ENCODE data around the gene NHLH2.

Gene NHLH2

GRCh38 chr1:115842948-115843347 lies 2.0 kb upstream of the NHLH2 start:
- ChIA-PET POLR2A (no interaction called here), CTCF (no interaction called here)
- TF ChIP-seq NFRKB (IDR thresholded peaks at IDR 0.05) (no peak), SP1 (IDR thresholded peaks at IDR 0.05) (no peak), SUZ12 (IDR thresholded peaks at IDR 0.05) (no peak), TARDBP (IDR thresholded peaks at IDR 0.05) (no peak), PKNOX1 (IDR thresholded peaks at IDR 0.05) (no peak), FOXM1 (IDR thresholded peaks at IDR 0.05; ENCODE audit: borderline replicate concordance) (no peak), HDGF (IDR thresholded peaks at IDR 0.05; ENCODE audit: borderline replicate concordance) (no peak), ARNT (IDR thresholded peaks at IDR 0.05) (no peak), ELF4 (IDR thresholded peaks at IDR 0.05) (no peak), CTBP1 (IDR thresholded peaks at IDR 0.05; ENCODE audit: borderline replicate concordance) (no peak), LEF1 (IDR thresholded peaks at IDR 0.05; ENCODE audit: borderline replicate concordance) (no peak), FOXA1 (IDR thresholded peaks at IDR 0.05) (no peak), FOXK2 (IDR thresholded peaks at IDR 0.05) (no peak), L3MBTL2 (conservative IDR thresholded peaks at IDR 0.05) (no peak)
- no peak for DNase-seq (ENCODE audit: extremely low spot score)

- TF ChIP-seq FOXM1 (IDR thresholded peaks at IDR 0.05; ENCODE audit: borderline replicate concordance) (no peak), NFRKB (IDR thresholded peaks at IDR 0.05) (no peak), CTBP1 (IDR thresholded peaks at IDR 0.05; ENCODE audit: borderline replicate concordance) (no peak), L3MBTL2 (conservative IDR thresholded peaks at IDR 0.05) (peak; percentile 46; the same call in 1 of the 2 replicates), SUZ12 (IDR thresholded peaks at IDR 0.05) (no peak), SP1 (IDR thresholded peaks at IDR 0.05) (no peak)
- DNase-seq (ENCODE audit: extremely low spot score) = no peak
- CTCF ChIA-PET = no interaction called here
- POLR2A ChIA-PET = interaction anchor here (1.7 kb wide), 1 partner anchor 10 kb away, joined by 4 read pairs; no protein-coding TSS in a partner anchor
Observed at GRCh38 chr1:115839679-115840237, 1.2 kb downstream of the NHLH2 start.

- DNase-seq (ENCODE audit: extremely low spot score) = peak; percentile 66
Observed at GRCh38 chr1:115839029-115839678, 1.8 kb downstream of the NHLH2 start.

GRCh38 chr1:115838431-115839028 lies 2.4 kb downstream of the NHLH2 start:
- ChIA-PET CTCF (no interaction called here), POLR2A (no interaction called here)
- TF ChIP-seq ELF4 (IDR thresholded peaks at IDR 0.05) (no peak), ARNT (IDR thresholded peaks at IDR 0.05) (no peak), NFRKB (IDR thresholded peaks at IDR 0.05) (no peak), FOXA1 (IDR thresholded peaks at IDR 0.05) (no peak), CTBP1 (IDR thresholded peaks at IDR 0.05; ENCODE audit: borderline replicate concordance) (no peak), PKNOX1 (IDR thresholded peaks at IDR 0.05) (no peak), L3MBTL2 (conservative IDR thresholded peaks at IDR 0.05) (no peak), ZNF384 (IDR thresholded peaks at IDR 0.05) (no peak), TARDBP (IDR thresholded peaks at IDR 0.05) (no peak), LEF1 (IDR thresholded peaks at IDR 0.05; ENCODE audit: borderline replicate concordance) (no peak), BHLHE40 (IDR thresholded peaks at IDR 0.05; ENCODE audit: borderline replicate concordance) (no peak), SP1 (IDR thresholded peaks at IDR 0.05) (no peak), FOXM1 (IDR thresholded peaks at IDR 0.05; ENCODE audit: borderline replicate concordance) (no peak), FOXK2 (IDR thresholded peaks at IDR 0.05) (no peak), SUZ12 (IDR thresholded peaks at IDR 0.05) (no peak), HDGF (IDR thresholded peaks at IDR 0.05; ENCODE audit: borderline replicate concordance) (no peak)
- DNase-seq (ENCODE audit: extremely low spot score) = peak; percentile 35

More at GRCh38 chr1:115839029-115839678, 1.8 kb downstream of the NHLH2 start:
- TF ChIP-seq CTBP1 (IDR thresholded peaks at IDR 0.05; ENCODE audit: borderline replicate concordance) (0 out of 2 replicates have a peak, but pooled peaks have one; percentile 14), PKNOX1 (IDR thresholded peaks at IDR 0.05) (no peak), L3MBTL2 (conservative IDR thresholded peaks at IDR 0.05) (peak; percentile 90)
- POLR2A ChIA-PET = interaction anchor here (1.7 kb wide), 1 partner anchor 10 kb away, joined by 4 read pairs; no protein-coding TSS in a partner anchor
- CTCF ChIA-PET = no interaction called here

GRCh38 chr1:115837740-115838421 lies 3.0 kb downstream of the NHLH2 start:
- POLR2A ChIA-PET = interaction anchor here (1.2 kb wide), 1 partner anchor 10 kb away, joined by 3 read pairs; no protein-coding TSS in a partner anchor
- TF ChIP-seq BHLHE40 (IDR thresholded peaks at IDR 0.05; ENCODE audit: borderline replicate concordance) = no peak
- TF ChIP-seq L3MBTL2 (conservative IDR thresholded peaks at IDR 0.05) = peak; percentile 53
- CTCF ChIA-PET = no interaction called here
- DNase-seq (ENCODE audit: extremely low spot score) = peak; percentile 45

- TF ChIP-seq SP1 (IDR thresholded peaks at IDR 0.05) = no peak
- 0 out of 2 replicates have a peak, but pooled peaks have one; percentile 2 for TF ChIP-seq L3MBTL2 (conservative IDR thresholded peaks at IDR 0.05)
Observed at GRCh38 chr1:115837341-115837739, 3.6 kb downstream of the NHLH2 start.

More at GRCh38 chr1:115837341-115837739, 3.6 kb downstream of the NHLH2 start:
- ChIA-PET POLR2A (interaction anchor here (1.2 kb wide), 1 partner anchor 10 kb away, joined by 3 read pairs; no protein-coding TSS in a partner anchor), CTCF (no interaction called here)
- DNase-seq (ENCODE audit: extremely low spot score) = no peak
